HG03159 (cell line): ENCODE results near the gene S100PBP.

Experiments
- ATAC-seq: cut with Tn5 transposase; IDR thresholded peaks from one replicate; pipeline ENCODE4 v1.9.1; 2021; ENCODE audit warnings: mild to moderate bottlenecking, moderate library complexity; ENCODE audit not compliant: unreplicated experiment

S100PBP gene

DNA sequence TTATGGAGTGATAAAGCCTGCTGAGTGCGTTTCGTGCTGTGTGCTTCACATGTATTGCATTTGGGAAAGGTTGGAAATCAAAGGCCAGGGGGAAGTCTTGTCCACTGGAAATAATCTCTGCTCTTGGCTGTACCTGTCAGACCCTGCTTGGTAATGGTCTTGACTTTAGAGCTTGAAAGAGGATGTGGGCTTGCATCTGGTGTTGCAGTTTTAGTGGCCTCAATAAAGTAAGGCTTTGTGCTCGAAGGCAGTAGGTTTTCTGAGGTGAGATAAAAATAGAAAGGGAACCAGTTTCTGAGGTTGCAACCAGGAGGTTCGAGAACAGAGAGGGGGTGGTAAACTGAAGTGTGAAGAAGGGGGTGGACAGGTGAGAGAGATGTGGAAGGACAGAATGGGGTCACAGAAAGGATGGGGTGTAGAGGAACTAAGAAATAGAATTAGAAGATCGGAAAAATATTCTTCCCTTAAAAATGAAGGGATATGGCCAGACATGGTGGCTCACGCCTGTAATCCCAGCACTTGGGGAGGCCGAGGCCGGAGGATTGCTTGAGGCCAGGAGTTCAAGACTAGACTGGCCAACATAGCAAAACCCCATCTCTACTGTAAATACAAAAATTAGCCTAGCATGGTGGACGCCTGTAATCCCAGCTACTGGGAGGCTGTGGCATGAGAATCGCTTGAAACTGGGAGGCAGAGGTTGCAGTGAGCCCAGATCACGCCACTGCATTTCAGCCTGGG lies 1.5 kb downstream of the S100PBP start:
- peak; percentile 34 for ATAC-seq

DNA sequence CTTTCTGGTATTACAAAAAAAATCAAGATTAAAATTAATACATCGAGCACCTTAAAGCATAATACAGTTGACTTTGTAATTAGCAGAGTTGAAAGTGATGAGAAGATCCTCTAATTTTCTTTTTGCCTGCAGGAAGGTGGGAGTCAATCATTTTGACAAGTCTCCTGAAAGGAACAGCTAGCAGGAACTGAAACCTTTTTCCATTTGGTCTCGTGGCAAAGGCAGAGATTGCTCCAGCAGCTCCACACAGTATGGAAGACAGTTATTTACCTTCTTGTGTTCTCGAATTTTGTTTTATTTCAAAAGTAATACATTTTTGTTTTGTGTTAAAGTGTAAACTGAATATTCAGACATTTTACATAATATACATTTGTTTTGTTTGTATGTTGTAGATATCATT lies 7.7 kb downstream of the S100PBP start:
- ATAC-seq, result no peak

DNA sequence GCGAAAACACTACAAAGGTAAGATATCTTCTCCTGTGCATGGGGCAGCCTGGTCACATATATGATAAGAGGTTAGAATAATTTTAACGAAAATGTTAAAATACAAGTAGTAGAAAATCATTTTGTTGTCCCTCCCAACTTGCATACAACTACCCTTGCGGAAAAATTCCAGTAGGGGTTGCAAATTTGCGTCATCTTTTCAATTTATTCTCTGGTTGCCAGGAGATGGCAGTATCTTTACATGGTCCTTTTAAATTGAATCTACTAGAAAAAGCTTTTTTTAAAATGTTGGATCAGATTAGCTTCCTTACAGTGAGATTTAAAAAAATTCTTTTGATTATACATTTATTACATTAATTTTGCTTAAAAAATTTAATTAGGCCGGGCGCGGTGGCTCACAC lies 10.9 kb downstream of the S100PBP start:
- no peak for ATAC-seq

DNA sequence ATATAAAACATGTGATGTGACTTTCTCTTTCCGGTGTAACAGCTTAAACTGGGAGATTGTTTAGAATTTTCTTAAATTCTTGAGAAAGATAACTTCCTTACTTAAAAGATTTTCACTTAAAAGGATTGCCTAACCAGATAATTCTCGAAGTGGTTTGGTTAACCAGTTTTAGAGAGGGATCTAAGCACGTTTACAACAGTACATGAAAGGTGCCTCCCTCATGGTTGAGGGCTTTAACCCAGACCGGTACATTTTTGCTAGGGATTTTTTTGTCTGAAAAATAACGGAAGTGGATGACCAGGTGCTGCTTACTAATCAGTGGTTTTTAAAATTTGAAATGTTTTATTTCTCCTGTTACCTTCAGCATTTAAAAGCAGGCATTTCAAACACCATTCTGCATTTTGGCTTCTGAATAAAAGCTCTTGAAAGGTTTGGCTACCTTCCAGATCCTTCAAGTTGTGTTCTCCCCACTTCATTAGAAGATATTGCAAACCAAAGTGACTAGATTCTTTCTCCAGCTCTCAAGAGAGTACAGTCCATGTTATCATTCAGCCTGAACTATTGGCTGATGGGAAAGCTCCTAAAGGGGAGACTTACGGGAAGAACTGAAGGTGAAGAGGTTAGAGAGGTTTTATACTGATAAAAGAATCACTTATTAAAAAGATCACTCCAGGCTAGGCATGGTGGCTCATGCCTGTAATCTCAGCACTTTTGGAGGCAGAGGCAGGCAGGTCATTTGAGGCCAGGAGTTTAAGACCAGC lies 12.8 kb downstream of the S100PBP start:
- no peak for ATAC-seq

DNA sequence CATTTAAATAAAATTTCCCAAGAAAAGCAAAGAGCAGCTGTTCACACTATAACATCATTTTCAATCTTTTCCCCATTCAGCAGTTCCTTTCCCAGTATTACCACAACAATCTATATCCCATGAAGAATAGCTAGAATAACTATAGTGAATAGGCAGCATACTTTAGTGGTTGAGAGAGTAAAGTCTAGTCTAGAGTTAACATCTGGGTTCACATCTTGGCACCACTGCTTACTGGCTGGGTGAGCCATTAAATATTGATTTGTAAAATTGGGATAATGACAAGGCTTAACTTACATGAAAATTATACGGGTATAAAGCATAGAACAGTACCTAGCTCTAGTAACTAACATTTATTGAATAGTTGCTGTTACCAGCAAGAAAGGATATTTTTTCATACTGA lies 14.4 kb downstream of the S100PBP start:
- ATAC-seq, result no peak

DNA sequence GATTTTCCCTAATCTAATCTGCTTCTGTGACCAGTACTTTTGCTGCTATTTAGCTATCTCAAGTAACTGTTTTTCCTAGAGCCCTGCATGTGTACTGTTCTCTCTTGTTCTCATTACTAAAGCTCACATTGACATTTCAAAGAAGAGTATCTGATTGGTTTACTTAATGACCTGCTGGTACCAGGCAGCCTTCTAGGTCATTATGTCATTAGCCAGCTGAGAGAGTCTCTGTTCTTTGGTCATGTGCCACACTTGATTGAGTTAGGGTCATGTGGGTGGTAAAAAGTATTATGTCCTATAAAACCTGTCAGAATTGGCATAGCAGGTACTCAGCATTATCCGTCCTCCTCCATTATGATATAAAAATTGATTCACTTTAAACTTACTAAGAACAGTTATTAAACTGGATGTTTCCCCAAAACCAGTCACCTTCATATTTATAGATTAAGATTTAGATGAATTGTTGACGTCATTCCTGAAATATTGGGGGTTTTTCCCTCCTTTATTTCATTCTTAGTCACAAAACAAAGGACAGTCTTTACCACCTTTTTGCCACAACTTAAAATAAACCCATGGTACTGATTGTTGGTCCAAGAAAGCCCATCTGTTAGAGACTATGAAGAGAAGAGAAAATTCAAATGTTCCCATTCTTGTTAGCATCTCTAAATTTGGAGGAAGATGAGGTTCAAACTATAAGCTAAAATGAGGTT lies 31.1 kb downstream of the S100PBP start:
- no peak for ATAC-seq

DNA sequence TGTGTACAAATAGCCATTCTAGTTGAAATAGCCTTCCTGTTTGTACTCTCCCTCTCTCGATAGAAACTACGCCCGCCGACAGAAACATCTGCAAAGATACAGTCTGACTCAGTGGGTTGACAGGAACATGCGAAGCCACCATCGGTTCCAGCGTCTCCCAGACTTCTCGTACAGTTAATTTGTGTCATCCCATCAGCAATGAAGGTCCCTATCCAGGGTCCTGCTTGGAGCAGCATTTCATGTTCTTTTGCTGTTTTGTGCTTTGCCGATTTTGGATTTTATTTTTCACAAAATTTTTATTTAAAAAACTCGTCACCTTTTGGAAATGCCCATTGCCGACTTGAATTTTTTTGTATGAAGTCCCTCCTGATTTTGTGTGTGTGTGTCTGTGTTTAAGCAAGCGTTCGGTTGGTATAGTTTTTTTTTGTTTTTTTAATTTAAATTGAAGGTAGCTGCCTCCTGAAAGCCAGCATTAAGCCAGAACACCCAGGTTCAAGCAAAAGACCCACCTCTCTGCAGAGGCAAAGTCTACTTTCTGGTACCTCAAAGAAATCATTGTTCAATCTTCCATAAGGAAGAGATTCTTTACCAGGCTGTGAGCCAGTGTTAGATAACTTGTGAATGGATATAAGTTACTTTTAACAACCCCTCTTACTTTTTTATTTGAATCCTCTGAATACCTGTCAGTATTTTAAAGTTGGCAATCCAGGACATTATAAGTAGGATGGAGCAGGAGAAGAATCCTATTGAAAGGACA lies 38.6 kb downstream of the S100PBP start:
- ATAC-seq, result no peak

DNA sequence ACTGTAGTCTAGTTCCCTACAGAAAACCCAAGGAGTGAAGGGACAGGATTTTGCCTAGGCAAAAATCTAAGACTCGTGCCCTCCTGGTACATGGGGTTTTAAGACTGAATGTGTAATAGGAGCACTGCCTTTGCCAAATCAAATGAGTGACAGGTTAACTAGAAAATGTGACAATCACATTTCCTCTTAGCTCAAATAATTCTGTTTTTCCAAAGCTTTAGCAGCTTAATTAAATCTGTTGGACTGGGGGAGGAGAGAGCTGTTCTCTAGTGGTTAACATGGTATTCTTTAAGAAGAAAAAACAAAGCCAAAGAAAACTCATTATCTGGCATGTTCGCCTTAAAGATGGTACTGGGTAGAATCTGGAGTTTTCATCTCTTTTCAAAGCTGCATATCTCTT lies 40.7 kb downstream of the S100PBP start:
- no peak for ATAC-seq

DNA sequence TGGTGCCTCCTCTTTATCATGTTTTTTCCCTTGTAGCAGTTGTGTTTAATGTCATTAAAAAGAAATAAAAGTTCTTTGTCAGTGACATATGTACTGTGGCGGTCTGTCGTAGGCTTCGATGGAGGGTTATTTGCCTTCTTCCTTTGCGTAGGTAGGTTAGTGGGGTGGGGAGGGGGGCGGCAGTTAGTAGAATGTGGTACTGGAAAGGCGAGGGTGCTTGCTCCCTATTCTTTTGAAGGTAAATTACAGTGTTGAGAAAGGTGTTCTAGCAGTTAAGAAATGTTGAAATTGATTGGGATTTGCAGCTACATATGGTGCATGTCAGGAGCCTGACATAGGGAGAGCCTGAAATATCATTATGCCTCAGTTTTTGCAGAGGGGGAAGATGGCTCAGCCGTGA lies 41.3 kb downstream of the S100PBP start:
- ATAC-seq, result no peak

DNA sequence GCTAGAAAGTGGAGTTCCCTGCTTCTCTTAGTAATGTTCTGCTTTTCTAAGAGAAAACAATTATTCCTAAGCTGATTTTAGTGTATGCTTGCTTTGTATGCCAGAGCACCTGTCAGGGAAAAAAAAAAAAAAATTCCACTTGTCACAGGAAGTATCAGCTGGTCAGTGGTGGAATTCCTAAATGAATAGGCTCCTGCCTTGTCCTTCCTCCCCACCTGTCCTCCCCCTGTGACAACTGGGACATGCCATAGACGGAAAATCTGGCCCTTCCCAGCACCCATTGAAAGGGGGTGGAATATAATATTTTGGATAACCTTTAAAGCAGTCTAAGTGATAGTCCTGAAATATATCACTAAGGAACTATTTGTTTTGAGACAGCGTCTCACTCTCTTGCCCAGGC lies 42.5 kb downstream of the S100PBP start:
- no peak for ATAC-seq

DNA sequence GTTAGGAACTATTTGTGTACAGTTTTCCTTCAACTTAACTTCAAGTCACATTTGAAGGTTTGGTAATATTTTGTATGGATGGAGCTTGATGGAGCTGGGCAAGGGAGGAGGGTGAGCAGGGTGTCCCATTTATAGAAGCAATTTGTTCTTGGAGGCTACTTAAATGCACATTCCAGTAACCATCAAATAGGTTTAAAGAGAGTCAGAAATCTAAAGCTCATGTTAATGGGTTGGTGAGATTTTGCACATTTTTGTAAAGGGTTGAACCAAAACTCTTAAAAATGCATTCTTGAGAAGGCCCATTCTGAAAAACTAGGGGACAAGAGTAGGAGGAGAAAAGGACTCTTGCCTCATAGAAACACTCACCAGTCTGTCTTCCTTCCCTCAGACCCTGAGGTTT lies 43.1 kb downstream of the S100PBP start:
- ATAC-seq, result no peak

DNA sequence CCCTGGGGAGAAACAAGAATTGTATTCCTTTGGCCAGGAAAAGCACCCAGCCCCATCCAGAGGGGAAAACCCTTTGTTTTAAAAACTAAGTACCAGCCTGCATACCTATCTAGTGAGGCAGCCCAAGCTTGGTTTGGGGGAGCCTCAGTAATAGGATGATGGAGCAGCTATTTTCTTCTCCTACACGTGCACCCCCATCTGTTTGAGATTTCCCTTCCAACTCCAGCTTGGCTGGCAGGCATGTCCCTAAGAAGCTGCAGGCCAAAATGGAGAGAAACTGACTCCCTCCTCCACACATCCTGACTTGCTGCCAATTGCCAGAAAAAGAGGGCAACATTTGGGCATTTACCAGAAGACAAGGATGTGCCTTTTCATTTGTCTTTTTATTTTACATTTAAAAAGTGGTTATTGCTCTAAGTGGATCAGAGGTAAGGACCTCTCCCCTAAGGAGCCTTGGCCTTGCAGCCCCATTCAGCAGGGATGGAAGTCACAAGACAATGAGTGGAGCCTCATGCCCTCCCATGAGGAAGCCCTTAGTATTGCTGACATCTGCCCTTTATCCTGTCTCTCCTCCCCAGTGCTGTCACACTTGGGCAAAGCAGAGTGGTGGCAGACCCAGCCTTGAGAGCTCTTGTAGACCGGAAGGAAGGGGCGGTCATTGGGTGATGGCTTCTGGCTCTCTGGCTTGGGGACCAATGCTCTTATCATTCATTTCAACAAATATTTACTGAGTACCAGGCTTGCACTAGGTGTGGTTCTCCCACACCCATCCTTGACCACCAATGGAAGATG lies 44.6 kb downstream of the S100PBP start:
- ATAC-seq, result no peak

DNA sequence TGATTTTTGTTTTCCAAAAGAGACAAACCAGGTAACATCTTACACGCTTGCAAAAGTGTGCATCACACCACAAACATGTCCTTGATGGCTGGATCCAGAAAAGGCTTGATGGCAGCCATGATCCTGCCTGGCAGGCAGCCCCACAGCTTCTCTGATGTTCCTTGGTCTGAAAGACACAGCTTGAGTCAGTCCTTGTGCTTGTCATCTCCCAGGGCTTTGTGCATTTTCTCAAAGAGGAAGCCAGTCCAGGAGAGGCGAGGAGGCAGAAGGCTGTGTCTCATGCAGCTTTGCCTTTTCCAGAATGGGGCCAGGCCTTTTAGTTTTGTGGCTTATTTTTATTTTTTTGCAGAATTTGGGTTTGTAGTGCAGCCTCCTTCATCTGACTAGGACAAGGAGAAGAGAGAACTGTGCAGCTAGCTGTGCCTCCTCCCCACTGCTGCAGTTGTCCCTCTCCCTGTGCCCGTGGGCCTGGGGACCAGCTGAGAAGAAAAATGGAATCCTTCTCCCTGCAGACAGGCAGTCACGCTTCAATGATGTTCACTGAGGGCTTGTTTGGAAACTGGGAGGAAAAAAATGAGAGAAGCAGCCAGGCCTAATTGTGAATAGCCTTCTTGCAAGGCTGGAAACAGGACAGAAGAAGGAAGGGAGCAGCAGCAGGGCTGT lies 45.9 kb downstream of the S100PBP start:
- no peak for ATAC-seq

DNA sequence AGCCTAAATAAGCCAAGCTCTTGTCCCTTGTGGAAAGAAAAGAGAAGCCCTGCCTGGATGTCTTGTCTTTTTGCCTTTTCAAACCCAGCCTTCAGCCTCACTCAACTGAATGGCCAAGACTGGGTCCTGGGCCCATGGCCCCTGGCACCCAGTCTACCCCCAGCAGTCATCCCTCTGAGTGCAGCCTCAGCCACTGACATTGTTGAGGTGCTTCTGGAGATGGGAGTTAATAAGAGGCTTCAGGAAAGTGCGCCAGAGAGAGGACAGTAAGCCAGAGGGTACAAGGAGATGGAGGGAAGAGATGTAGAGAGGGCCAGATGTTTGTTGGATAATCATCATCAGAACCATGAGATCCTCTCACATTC lies 46.4 kb downstream of the S100PBP start:
- no peak for ATAC-seq

DNA sequence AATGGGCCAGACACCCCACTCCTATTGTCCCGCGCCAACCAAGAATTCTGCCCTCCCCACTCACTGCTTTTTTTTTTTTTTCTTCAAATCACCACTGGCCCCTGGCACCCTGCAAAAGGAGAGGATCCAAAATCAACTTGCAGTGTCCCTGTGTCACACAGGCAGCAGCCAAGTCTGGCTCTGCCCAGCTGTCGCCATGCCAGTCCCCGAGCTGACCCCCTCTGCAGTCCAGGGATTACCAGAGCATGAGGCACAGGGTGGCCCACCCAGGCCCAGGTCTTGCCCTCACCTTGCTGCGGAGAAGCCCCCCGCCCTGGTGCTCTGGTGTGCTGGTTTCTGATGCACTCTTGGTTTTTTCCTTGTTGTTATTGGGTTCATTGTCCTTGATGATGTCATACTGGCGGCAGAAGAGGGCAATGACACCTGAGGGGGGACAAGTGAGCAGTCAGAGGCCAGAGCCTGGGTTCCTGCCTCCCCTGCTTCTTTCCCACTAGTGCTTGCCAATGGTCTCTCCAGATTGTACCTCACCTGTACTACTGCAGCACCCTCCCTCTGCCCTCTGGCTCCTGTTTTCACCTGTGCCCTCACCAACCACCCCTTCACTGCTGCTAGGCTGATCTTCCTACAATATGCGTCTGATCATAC lies 47.0 kb downstream of the S100PBP start:
- ATAC-seq, result no peak

DNA sequence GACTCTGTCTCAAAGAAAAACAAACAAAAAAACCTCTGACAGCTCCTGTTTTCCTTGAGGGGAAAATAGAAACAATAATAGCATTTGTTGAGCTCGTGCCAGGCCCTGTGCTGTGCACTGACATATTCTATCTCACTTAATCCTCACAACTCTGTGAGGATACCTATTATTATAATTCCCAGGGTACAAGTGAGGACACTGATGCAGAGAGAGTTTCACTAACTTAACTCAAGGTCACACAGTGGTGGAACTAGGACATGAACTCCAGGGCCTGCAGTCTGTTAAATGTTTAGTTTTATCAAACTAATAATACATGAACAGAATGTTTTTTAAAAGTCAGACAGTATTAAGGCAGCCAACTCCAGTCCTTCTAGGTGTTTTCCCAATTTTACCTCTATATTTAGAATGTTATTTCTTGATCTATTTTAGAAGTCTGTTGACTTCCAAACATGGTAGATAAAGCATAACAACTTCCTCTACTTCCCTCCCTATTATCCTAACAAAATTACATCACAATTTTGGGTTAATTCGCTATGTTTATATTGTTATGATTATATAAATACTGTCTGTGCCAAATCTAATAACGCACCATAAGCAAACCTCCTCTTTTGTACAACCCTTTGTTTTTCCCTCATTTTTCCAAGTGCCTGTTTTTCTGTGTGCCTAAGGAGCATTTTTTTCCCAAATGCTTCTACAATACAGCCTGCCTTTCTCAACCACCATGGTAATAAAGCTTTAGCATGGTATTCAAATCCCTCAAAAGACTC lies 48.4 kb downstream of the S100PBP start:
- ATAC-seq, result no peak

DNA sequence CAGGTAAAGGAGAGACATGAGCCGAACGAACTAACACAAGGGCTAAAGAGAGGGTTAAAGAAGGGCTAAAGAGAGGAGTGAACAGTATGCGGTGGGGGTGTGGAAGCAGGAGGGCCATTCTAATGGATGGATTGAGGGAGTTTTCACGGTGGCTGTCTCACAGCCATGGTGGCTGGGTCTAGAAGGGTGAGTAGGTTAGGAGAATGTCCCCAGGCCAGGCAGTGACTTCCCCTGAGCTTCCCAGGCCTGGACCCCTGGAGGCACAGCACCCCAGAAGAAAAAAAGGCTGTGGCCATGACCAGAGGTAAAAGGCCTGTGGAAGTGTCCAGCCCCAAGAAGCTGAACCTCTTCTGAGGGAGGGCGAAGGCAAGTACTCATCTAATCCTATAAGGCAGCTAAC lies 49.7 kb downstream of the S100PBP start:
- no peak for ATAC-seq

DNA sequence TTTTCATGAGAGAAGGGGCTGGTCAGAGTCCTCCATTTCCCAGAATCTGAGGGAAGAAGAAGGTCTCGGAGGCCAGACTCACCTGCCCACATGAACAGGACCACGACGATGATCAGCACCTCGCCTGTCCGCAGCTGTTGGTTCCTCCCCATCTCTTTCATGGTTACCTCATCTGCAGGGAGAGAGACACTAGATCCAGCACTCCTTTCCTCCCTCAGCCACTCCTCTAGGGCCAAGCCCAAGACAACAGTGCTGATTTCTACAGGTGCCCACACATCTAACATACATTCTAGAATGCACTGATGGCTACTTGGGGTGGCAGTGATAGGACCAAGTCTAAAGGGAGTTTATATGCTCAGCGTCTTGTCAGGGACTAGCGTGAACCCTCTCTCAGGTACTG lies 50.2 kb downstream of the S100PBP start:
- ATAC-seq, result no peak

DNA sequence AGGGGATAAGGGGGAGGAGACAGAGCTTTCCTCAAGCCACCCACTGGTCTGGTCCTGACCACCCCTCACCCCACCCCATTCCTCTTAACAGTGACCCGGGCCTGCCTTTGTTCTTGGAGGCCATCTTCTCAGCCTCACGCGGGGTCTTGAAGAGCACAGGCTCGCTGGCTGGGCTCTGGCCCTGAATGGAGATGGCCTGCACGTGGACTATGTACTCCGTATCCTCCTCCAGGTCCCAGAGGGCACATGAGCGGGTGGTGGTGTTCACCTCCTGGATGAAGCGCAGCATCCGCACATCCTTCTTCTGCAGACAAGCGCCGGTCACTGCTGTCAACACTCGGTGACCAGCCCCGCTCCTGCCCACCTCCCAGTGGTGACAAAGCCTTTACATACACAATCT lies 50.6 kb downstream of the S100PBP start:
- ATAC-seq, result no peak
